ENCODE results near the gene PELO.
"Not testable (repeated sequence)": the region's sequence is repeated elsewhere in the genome, so short reads cannot be mapped to it uniquely, and the experiment has no call there.

PELO gene

DNA sequence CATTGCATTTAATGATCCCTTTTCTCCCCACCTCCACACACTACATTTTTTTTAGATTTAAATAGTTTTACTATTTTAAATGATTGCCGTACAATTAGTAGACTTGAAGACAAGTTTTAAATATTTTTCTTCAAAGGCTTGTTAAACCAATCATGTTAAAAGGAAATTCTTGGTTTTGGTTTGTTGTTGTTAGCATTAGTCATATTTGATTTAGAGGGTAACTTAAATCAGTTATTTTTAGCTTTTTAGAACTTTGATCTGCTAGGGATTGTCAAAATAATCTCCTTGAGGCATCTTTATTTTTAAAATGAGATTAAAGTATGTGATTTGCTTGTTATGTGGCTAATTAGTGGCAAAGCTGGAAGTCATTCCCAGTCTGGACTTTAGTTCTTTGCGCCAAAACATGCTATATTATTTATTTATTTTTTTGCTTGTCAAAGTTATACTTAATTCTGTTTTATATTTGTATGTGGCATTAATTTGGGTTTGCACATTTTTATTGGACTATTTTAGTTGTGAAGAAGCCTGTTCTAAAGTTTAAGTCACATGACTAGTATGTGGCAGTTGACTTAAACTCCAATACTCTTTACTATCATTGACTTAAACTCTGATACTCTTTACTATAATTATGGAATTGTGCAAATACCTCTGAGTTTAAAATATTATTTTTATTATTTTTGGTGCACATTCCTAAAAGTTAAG, 14.7 kb downstream of the PELO start:
- DNase-seq, result no peak

DNA sequence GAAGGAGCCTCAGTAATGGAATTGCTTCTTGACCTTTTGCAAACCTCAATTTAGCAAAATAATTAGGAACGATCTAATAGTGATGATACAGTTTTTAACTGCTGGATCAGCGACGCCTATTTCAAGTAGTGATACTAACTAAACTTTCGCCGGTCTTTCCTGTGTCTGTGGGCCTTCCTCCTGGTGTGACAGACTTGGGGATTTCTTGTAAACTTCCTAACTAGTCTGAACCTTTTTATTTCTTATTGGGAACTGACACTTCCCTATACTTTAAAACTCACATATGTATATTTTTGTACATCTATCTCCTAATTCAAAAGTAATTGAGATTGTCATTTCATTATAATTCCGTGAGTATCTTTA, 15.2 kb downstream of the PELO start:
- DNase-seq, result no peak

DNA sequence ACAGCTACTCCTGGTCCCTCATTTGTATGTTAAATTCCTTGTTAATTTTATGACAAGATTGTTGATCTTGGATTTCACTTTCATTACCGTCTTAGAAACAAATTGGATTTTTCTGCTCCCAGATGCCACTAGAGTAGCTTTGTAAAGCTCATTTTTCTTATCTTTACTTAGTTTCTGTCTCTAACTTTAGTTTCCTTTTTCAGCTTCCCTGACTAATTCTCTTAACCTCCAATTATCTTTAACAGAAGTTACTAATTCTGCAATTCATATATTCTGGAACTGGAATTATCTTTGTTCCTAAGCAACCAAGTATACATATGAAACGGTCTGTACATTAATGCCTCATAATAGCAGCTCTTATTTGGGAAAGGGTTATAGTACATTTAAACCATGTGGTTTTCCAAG, 16.7 kb downstream of the PELO start:
- no peak for DNase-seq

DNA sequence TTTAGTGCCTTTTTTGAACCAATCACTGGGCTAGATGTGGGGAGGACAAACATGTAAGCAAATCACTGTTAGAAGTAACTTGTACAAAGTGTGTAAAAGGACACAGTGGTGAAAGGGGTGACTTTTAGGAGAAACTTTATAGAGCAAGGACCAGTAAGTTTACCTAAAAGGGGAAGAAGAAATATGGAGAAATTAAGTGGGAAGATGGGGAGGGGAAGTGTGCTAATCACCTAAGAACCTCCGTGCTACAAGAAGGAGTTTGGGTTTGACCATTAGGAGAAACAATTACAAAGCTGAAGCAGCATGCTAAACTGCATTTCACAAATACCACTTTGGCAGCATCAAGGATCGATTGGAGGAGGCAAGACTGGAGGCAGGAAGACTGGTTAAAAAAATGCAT, 17.3 kb downstream of the PELO start:
- DNase-seq, result no peak

DNA sequence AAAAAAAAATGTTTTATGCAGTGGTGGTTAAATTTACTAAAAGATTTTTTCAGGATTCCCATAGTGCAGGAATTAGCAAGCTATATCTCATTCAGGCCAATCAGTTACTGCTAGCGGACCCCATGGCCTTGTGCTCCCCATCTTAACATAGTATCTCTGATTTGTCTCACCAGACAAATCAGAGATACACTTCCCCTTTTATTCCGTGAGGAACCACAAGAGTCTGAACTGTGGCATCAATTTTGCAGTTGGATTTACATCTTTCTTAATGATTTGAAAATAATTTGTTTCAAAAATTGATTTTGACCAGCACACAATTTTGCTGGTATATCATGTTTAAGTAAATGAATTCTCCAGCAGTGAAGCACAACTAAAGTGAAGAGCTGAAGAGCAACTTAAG, 17.9 kb downstream of the PELO start:
- DNase-seq, result no peak

DNA sequence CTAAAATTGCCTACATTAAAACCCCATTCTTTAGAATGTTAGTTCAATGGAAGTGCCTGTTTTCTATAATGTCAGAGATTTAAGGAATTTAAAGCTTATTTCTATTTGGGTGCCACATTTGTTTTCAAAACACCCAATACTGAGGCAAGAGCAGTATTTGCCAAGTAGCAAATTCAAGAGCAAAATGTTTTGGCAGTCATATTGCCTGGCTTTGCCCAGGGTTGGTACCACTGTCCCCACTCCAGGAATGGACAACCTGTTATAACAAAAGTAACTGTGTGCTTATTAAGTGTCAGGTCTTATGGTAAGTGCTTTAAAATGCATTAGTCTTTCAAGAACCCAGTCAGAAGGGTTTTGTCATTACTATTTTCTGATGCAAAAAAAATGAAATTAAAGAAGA, 19.3 kb downstream of the PELO start:
- DNase-seq, result no peak

DNA sequence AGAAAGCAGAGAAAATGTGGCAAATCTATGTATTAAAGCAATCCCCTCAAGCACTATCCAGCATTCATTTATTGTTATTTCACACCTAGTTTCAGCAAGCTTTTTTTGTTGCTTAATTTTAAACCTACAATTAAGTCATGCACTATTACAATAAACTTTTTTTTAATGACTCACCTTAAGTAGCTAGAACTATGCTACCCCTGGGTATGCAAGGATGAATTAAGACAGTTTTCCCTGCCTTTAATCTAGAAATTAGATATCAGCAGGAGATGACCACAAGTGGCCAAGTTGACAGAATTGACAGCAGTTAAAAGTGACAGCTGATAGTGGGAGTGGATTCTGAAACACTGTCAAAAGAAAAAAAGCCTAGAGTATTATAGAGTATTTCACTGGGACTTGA, 20.0 kb downstream of the PELO start:
- no peak for DNase-seq

DNA sequence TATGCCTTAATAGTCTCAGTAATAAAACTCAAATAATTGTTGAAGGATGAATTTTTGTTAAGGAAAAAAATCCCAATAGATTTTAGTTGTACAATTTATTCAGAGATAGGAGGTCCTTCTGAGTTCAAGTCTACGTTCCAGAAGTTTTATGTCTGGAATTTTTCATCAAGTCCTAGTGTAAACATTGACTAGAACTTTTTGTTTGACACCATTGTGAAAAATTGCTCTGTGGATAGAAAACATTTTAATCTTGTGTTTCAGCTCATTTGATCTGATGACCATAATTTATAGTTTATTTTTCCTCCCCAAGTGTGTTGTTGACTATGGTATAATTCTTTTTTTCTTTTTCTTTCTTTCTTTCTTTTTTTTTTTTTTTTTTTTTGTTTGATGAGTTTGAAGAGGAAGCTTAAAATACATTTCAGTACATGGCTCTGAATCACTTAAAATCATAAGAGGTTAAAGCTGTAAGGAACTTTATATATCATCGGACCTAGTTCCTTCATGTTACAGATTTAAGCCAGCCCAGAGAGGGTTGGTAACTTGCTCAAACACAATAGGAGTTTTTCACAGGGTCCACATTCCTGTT, 20.7 kb downstream of the PELO start:
- no peak for DNase-seq

DNA sequence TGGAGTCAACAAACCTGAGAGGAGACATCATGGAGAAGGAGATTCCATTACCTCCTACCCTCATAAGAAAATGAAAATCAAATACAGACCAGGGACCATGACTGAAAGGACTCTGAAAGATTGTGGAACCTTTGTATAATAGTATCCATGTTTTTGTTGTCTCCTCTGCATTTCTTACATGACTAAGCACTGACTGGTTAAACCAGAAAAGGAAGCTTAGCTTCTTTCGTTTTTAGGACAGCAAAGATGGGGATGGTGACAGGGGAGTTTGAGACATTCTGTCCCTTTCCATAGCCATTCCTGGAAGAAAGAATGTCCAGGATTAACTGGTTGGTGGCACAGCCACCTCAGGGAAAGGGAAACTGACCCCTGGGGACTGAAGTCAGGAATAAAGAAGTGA, 22.2 kb downstream of the PELO start:
- no peak for DNase-seq

DNA sequence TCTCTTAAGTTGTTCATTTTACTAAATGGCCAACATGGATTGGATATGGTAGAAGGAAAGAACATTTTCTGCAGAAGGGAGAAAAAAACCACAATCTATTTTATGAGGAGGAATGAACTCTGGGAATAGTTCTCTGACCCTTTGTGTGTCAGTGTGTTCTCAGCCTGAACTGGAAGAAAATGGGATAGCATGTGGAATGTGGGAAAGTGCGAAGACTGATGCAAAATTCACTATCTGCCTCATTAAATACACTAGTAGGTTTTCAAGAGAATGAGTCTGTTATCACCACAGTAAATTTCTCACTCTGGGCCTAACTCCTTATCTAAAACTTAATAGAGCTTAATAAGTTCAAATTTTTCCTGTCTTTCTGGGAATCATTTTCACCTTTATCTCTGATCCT, 22.7 kb downstream of the PELO start:
- DNase-seq, result no peak

DNA sequence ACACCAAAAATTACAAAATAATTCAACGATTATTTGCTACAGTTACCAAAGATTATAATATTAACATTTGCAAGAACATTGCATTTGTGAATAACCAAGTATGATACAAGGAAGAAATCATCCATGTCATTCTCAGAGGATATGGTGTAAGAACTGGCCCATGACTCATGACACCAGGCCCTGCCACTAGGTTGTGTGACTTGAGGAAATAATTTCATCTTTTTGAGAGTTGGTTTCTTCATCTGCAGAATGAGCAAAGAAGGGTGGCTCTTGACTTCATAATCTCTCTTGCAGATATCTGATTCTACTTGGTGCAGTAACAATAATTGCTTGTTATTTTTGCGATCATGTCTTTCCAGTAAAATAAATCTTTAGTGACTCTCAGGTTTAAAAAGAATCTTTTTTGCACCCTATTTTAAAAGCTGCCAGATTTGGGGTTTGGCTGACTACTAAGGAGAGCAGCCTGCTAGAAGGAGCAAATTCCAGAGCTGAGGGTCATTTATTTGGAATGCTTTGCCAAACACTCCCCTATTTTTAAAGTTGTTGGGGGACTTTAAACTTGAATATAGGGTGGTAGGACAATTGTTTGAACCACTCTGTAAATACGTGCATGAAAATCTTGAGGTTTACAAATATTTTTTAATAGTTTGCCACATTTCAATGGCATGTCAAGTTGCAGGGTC, 23.5 kb downstream of the PELO start:
- no peak for DNase-seq

DNA sequence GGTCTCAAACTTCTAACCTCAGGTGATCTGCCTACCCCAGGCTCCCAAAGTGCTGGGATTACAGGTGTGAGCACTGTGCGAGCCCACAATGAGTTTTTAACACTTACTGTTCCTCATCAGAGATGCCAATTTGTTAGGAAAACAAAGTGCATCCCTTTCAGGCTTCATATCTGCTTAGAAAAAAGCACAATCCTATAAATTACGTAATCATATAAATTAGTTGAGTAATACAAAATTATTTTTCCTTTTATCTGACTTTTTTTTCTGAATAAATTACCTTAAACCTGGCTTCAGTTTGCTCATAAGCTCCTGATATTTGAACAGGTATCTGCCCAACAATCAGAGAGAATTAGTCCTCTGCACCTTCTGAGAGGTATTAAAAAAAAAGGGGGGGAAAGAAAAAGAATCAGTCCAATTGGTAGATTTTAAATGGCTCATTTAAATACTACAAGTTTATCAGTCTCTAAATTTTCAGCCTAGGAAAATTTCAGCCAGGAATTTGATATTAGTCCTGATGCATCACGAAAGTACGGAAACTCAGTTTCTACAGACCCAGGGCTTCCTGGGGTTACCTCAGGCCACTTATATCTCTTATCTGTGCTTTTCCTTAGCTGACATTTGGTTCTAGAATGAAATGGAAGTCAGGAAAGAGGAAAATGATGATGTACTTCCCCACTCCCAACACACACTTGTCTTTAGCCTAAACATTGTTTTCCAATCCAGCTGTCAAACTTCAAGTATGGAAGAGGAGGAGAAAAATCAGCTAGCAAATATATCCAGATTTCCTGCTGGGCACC, 26.8 kb downstream of the PELO start:
- DNase-seq, result no peak

DNA sequence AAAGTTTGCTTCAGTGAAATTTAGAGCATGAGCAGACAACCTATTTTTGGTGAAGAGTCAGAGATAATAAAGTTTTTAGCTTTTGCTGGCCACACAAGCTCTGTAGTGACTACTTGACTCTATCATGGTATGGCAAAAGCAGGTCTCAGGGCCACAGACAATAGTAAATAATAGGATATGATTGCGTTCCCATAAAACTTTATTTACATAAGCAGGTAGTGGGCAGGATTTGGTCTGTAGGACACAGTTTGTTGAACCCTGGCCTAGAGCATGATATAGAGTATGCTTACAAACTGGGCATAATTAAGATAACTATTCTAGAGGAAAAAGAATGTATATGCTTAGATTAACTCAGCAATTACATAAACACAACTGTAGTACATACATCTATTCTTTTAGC, 30.1 kb downstream of the PELO start:
- no peak for DNase-seq

DNA sequence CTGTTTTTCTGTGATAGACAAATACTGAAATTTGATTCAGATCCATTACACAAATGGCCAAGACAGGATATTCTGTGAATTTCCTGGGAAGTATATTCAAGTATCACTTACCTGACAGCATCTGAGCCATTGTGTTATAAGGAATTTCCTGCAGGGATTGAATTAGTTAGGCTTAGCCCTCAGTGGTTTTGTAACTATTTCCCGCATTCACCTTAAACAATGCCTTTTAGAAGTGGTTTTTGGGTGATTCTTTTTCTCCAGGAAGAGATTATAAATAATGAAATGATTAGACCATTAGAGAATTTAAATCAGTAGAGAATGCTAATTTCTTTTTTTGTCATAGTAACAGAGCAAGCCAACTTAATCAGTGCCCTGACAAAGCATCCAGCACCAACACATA, 30.6 kb downstream of the PELO start:
- DNase-seq, result no peak

DNA sequence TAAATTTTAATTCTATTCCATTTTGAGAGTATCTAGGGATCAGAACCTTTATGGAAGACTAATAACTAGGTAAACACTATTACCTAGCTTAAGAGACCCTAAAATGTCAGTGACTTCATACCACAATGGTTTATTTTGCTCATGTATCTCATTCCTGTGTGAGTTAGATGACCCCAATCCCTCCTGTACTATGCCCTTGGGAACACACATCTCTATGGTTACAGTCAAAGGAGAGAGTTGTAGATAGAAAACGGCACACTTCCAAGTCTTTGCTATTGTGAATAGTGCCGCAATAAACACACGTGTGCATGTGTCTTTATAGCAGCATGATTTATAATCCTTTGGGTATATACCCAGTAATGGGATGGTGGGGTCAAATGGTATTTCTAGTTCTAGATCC, 31.1 kb downstream of the PELO start:
- not testable (repeated sequence) for DNase-seq

DNA sequence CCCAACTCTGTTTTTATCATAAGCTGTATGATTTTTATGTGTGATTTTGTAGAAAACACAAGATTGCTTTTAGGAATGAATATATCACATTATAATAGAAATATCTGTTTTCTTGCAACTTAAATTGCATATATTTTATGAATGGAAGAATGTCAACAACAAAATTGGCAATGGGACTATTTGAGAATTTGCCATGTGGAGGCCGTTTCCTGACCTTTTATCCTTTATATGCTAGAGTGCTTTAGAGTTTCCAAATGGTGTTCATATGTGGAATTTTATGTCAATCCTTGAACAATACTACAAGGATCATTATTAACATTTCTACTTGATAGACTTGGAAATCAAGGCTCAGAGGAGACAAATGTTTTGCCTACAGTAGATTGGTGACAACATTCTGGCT, 34.2 kb downstream of the PELO start:
- DNase-seq, result no peak

DNA sequence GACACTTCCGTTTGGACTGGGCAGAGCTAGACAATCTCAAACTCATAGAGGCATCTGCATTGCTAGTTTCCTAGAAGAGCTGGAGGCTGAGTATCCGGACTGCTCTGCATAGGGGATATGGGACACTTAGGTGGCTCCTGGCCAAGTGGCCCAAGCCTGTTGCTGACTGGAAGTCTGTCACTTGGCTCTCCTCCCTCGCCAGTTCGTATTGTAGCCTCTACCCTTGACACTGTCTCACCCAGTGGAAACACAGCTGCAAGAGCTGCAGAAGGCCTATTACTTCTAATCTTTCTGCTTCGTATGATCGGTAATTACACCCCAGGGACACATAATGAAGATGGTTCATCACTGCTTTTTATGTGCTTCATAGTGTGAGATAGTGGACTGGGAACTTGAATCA, 34.7 kb downstream of the PELO start:
- no peak for DNase-seq

DNA sequence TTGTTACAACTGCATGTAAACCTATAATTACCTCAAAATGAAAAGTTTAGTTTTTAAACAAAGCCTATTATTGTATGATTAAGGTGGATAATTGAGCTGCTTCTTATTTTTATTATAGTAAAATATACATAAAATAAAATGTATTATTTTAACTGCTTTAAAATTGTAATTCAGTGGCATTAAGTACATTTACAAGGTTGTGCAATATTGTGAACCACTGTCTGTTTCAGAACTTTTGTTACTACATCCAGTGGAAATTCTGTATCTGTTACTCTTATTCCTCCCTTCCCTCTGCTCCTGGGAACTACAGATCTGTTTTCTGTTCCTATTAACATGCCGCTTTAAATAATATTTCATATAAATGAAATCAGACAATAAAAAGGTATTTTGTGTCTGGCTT, 37.1 kb downstream of the PELO start:
- DNase-seq, result no peak

DNA sequence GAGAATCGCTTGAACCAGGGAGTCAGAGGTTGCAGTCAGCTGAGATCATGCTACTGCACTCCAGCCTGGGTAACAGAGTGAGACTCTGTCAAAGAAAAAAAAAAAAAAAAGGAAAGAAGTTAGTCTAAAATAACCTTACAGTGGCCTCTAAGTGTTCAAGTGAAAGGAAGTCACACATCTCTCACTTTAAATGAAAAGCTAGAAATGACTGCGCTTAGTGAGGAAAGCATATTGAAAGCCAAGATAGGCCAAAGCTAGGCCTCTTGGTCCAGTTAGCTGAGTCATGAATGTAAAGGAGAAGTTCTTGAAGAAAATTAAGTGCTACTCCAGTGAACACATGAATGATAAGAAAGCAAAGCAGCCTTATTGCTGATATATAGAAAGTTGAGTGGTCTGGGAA, 38.1 kb downstream of the PELO start:
- DNase-seq, result no peak

DNA sequence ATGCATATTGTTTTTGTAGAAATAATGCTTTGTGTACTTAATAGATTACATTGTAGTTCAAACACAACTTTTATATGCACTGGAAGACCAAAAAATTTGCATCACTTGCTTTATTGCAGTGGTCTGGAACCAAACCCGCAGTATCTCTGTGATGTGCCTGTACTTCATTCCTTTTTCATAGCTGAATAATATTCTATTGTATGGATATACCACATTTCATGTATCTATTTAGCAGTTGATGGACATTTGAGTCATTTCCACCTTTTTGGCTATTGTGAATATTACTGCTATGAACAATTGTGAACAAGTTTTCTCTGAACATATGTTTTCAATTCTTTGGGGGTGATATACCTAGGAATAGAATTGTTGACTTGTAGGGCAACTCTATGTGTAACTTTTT, 40.1 kb downstream of the PELO start:
- DNase-seq, result no peak

DNA sequence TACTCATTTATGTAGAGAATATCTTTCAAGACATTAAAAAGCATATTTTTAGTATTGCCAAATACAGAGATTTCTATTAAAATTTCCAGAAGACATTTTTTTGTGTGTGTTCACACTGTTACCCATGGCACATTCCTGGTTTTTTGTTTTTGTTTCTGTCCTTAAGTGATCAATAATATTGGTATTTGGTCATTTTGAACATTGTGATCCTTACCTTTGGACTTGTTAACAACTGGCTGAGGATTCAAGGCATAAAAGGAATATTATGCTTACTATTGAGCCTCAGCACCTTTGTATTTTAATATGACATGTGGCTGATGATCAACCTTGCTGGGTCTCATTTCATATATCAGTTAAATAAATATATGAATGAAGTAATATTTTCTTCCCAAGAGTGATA, 41.9 kb downstream of the PELO start:
- no peak for DNase-seq

DNA sequence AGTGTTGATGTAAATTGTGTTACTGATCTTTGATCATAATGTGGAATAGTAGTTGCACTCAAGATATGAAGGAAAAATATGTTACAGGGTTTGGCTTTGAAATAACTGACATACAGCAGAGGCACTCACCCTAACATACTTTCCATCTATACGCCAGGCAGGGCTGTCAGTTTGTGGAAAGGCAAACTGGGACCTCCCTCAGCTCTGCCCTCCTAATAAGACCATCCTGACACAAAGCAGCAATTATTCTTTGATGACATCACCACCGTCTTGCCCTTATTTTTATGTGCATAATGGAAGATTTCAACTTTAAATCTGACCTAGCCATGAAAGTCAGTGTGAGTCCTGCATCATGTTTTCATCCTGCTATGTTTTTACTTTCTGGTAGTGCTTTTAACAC, 42.9 kb downstream of the PELO start:
- DNase-seq, result no peak

DNA sequence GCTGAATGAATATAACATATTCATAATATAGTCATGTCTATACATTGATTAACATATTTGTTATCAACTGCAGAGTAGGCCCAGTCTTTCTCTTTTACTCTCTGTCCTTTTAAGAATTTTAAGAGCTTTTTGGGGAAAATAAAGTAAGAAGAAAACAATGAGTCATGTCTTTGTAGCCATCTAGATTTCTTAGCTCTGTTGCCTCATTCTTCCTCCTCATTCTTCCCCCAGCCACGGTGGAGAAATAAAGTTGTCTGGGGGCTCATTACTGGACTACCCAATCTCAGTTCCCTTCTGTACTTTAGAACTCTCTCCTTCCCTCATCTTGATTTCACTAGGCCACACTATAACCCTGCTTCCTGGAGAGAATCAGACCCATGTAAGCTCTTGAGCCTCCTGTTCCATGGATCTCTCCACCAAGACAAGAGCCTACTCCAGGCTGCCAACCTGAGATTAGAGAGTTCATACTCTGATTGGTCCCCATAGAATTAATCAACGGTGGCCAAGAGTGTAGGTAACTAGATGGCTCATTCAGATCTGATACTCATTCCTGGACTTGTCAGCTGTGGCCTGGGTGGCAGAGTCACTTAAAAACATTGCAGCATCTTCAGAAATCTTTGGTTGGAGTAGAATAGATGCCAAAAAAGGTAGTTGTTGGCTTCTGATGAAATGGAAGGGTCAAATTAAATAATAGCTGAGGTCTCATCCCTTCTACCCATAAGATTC, 44.2 kb downstream of the PELO start:
- no peak for DNase-seq
